Activated B cell treated with CpG ODN at 0.5 μM for 24 hours (primary cell): ENCODE results near the gene CPTP. TPM values are rescaled to one million over a fixed set of nuclear protein-coding genes. Genes with fewer than 3 reads are reported as not detected.

Experiments
- ATAC-seq: fragments of 200-7000 bp; cut with Tn5 transposase; one replicate; pipeline ENCODE4 v1.10.0; 2021; ENCODE audit warnings: low read depth, mild to moderate bottlenecking, moderate library complexity
- CTCF ChIA-PET: fragments of 350-600 bp; sonication (Branson Sonifier 250); formaldehyde crosslinking; loops from one replicate; lab custom pipeline; 2021; ENCODE audit warnings: antibody characterized with exemption; lab: Charles Lee
- POLR2A ChIA-PET: fragments of 350-600 bp; sonication (Branson Sonifier 250); formaldehyde crosslinking; loops from one replicate; lab custom pipeline; 2021; ENCODE audit warnings: antibody characterized with exemption; lab: Charles Lee
- DNase-seq: peaks from one replicate; pipeline ENCODE4 v3.0.0; 2022
- H3K27ac Mint-ChIP-seq: one replicate; pipeline ENCODE4 v1.8.0; 2020; ENCODE audit warnings: mixed read lengths
- H3K27me3 Mint-ChIP-seq: one replicate; pipeline ENCODE4 v1.8.0; 2021; ENCODE audit warnings: mixed read lengths
- H3K36me3 Mint-ChIP-seq: one replicate; pipeline ENCODE4 v1.8.0; 2021; ENCODE audit warnings: low read depth, mixed read lengths
- H3K4me1 Mint-ChIP-seq: one replicate; pipeline ENCODE4 v1.8.0; 2021; ENCODE audit warnings: mixed read lengths
- H3K4me3 Mint-ChIP-seq: one replicate; pipeline ENCODE4 v1.8.0; 2020; ENCODE audit warnings: mild to moderate bottlenecking, mixed read lengths
- H3K9me3 Mint-ChIP-seq: one replicate; pipeline ENCODE4 v1.8.0; 2020; ENCODE audit warnings: mixed read lengths
- intact Hi-C: fragments of 100-400 bp; cut with micrococcal nuclease; formaldehyde crosslinking; loops from one replicate; pipeline ENCODE4 v1.15.1; 2024
- total RNA-seq: library from RNA; stranded (reverse); gene quantifications from 2 replicates; pipeline ENCODE4 v1.2.3, GENCODE V29; 2022
- TF ChIP-seq, protein P1 (sequence below): fragments of 200-600 bp; IDR thresholded peaks from one replicate; pipeline ENCODE4 v1.8.0; 2022; ENCODE audit warnings: antibody characterized with exemption, mild to moderate bottlenecking

The CPTP gene
- total RNA-seq, 1 donor from 2014 or later = 15.3 TPM

DNA sequence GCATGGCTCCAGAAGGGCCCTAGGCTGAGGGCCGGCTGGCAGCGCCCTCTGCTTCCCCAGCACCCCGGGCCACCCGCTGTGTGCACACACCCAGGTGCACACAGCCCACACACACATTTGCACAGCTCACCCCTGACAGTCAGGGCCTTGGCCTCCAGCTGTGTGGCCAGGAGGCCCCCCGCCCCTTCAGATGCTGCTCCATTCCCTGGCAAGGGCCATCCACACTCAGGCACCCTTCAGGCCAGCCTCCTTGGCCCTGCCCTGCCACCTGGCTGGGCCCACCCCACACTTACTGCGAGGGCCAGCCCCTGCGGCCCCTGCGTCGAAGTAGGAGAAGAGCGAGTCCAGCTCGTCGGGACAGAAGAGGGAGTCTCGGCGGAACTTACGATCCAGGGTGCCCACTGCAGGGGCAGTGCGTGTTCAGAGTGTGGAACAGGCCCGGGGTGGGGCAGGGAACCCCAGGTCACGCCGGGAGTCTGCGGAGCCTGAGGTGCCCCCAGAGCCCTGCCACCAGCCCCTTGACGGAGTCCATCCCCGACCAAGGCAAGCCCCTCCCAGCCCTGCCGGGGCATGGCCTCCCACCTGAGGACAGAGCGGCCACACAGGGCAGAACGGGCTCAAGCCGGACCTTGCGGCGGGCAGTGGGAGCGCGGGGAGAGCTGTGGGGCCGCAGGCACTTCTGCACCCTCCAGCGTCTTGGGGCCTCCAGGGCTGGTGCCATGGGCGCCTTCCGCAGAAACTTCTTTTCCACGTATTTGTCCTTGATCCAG is 29.3 kb upstream of the CPTP start:
- peaks cover 6% of the 10 kb centered on the region for H3K4me1 Mint-ChIP-seq
- intact Hi-C loops = no loop called here
- no peaks in the 10 kb centered on the region for H3K36me3 Mint-ChIP-seq
- ChIA-PET CTCF (interaction anchor here (0.9 kb wide), 1 partner anchor 263 kb away, joined by 4 read pairs; no protein-coding TSS in a partner anchor), POLR2A (interaction anchor here (0.6 kb wide), 1 partner anchor 27 kb away, joined by 5 read pairs; no protein-coding TSS in a partner anchor)
- H3K4me3 Mint-ChIP-seq = no peak overlapping the region
- H3K27ac Mint-ChIP-seq = no peak overlapping the region
- DNase-seq = no peak
- TF ChIP-seq, protein P1, sequence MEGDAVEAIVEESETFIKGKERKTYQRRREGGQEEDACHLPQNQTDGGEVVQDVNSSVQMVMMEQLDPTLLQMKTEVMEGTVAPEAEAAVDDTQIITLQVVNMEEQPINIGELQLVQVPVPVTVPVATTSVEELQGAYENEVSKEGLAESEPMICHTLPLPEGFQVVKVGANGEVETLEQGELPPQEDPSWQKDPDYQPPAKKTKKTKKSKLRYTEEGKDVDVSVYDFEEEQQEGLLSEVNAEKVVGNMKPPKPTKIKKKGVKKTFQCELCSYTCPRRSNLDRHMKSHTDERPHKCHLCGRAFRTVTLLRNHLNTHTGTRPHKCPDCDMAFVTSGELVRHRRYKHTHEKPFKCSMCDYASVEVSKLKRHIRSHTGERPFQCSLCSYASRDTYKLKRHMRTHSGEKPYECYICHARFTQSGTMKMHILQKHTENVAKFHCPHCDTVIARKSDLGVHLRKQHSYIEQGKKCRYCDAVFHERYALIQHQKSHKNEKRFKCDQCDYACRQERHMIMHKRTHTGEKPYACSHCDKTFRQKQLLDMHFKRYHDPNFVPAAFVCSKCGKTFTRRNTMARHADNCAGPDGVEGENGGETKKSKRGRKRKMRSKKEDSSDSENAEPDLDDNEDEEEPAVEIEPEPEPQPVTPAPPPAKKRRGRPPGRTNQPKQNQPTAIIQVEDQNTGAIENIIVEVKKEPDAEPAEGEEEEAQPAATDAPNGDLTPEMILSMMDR = no peak
- H3K27me3 Mint-ChIP-seq = no peaks in the 10 kb centered on the region
- H3K9me3 Mint-ChIP-seq = no peaks in the 10 kb centered on the region
- no peak for ATAC-seq

DNA sequence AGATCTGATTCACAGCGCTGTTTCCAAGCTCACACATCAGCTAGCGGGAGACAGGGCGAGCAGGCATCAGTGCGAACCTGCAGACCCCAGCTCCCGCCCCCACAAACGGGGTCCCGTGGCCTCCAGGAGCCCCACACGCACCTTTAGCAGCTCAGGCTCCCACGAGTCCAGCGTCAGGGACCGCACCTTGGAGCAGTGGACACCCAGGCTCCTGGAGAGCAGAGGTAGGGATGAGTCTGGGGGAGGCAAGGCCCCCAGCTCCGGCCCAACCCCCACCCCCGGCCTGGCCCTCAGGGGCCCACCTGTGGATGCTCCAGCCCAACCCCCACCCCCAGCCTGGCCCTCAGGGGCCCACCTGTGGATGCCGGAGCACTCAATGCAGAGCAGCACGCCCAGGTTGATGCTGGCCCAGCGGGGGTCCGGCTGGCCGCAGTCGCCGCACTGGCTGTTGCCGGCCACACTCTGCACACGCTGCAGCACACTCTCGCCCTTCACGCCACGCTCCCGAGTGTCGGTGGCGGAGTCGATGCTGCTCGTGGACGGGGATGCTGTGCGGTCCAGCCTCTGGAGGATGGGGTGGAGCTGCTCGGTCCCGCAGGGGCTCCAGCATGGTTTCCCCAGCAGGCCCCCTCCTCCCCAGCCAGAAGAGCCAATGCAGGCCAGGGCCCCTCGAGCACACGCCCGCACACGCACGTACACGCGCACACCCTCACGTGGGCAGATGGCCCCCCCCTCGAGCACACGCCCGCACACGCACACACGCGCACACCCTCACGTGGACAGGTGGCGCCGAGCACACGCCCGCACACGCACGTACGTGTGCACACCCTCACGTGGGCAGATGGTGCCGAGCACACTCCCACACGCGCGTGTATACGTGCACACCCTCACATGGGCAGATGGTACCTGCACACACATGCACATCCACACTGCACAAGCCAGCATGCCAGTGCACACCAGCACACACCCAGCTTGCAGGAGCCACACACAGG is 28.2 kb upstream of the CPTP start:
- intact Hi-C loops = no loop called here
- H3K9me3 Mint-ChIP-seq = no peaks in the 10 kb centered on the region
- no peak overlapping the region for H3K4me3 Mint-ChIP-seq
- ATAC-seq = no peak
- ChIA-PET CTCF (interaction anchor here (0.9 kb wide), 1 partner anchor 264 kb away, joined by 4 read pairs; no protein-coding TSS in a partner anchor), POLR2A (interaction anchor here (0.6 kb wide), 1 partner anchor 28 kb away, joined by 5 read pairs; no protein-coding TSS in a partner anchor)
- no peaks in the 10 kb centered on the region for H3K27me3 Mint-ChIP-seq
- DNase-seq = no peak
- peaks cover 6% of the 10 kb centered on the region for H3K4me1 Mint-ChIP-seq
- no peaks in the 10 kb centered on the region for H3K36me3 Mint-ChIP-seq
- H3K27ac Mint-ChIP-seq = no peak overlapping the region
- TF ChIP-seq, protein P1 = no peak

DNA sequence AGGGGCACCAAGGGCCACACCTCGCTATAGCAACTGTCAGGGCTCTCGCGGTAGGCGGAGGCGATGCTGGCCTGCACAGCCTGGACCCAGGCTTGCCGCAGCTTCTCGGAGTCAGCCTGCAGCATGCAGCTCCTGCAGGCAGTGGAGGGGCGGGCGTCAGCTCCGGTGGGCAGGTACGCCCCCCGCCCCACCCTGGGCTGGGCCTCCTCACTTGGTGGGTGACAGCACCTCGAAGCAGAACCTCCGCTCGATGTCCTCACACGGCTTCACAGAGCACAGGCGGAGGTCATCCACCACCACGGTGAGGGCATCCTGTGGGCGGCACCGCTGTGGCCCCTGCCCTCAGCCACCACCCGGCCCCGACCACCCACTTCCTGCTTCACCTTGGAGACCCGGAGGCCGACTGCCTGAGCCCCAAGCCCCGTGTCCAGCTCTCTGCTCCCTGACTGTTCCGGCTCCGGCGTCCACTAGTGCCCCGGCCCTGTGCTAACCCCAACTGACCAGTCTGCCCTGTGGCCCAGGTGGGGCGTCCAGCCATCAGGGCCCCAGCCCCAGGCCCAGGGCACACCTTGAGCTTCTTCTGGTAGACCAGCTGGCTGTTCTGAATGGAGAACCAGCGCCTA is 26.7 kb upstream of the CPTP start:
- no peak for DNase-seq
- no peaks in the 10 kb centered on the region for H3K9me3 Mint-ChIP-seq
- H3K27ac Mint-ChIP-seq = no peak overlapping the region
- intact Hi-C loops = no loop called here
- TF ChIP-seq, protein P1 = no peak
- CTCF ChIA-PET = no interaction called here
- POLR2A ChIA-PET = interaction anchor here (0.6 kb wide), 1 partner anchor 233 kb away, joined by 4 read pairs; no protein-coding TSS in a partner anchor
- no peak for ATAC-seq
- H3K4me1 Mint-ChIP-seq = no peaks in the 10 kb centered on the region
- H3K27me3 Mint-ChIP-seq = no peaks in the 10 kb centered on the region
- no peak overlapping the region for H3K4me3 Mint-ChIP-seq
- H3K36me3 Mint-ChIP-seq = no peaks in the 10 kb centered on the region

DNA sequence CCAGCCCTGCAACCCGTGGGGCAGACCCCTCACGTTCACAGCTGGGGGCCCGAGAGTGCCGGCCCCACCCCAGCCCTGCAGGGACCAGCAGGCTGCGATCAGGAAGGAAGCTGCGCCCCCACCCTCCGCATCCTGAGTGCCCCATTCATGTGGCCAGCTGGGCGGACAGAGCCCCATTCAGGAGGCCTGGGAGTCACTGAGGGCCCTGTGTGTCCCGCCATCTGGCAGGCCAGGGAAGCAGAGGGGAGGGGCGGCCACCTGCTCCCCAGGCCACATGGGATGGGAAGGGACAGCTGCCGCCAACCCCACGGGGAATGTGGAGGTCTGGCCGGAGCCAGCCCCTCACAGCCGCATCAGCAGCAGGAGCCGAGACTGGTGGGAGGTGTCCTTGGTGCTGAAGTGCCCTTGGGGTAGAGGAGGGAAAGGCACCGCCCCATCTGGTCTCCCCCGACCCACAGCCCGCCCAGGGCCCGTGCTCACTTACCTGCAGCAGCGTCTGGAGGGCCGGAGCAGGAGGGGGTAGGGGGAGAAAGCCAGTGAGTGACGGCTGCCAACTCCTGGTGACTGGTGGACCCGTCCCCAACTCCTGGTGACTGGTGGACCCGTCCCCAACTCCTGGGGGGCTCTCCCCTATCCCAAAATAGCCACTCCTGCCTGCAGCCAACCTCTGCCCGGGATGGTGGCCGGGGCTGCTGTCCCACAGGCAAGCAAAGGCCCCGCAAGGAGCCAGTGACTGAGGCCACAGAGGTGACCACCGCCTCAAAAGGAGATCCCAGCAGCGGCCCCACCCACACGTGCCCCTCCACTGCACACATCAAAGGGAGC is 25.5 kb upstream of the CPTP start:
- DNase-seq (no peak), ATAC-seq (no peak)
- Mint-ChIP-seq H3K27me3 (no peaks in the 10 kb centered on the region), H3K4me1 (peaks cover 3% of the 10 kb centered on the region), H3K27ac (no peak overlapping the region), H3K9me3 (no peaks in the 10 kb centered on the region), H3K36me3 (no peaks in the 10 kb centered on the region), H3K4me3 (no peak overlapping the region)
- intact Hi-C loops = no loop called here
- POLR2A ChIA-PET = no interaction called here
- CTCF ChIA-PET = no interaction called here
- TF ChIP-seq, protein P1 = no peak
